ENCODE measurements around the gene DNAJC4. TPM values are rescaled to one million over a fixed set of nuclear protein-coding genes. Genes with fewer than 3 reads are reported as not detected.

The DNAJC4 gene
- total RNA-seq, 2 experiments from 2014 or later, result 14.1 to 42.4 TPM

DNA sequence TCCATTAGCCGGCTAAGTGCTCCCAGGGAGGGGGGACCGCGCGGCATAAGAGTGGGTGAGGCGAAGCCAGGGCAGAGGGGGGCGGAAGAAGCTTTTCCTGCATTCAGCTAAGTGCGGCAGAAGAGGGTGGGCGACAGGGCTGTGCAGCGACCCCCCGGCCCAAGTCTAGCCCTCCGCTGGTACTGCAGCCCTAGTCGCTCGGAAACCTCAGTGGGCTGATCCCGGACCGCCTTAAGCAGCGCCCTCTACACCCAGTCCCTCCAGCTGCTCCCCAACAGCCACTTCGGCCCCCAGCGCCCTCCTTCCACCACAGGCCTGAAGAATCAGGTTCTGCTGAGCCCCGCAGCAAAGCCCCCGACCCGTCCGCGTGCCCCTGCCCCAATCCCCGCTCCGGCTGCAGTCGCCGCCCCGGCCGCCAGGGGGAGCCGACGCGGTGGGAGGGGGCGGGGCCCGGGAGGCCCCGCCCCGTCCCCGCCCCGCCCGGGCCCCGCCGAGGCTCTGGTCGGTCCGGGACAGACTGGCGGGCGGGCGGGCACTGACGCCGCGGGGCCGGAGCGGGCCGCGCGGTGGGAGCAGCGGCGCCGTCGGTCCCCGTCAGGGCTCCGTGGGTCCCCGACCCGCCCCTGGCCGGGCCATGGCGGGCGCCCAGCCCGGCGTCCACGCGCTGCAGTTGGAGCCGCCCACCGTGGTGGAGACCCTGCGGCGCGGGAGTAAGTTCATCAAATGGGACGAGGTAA is 20.8 kb downstream of the DNAJC4 start, which contains the start of gene PLCB3:
TSS of gene PLCB3 (plus strand) at position 515 of the 737 bp plus-strand sequence. CDS start at position 635, 120 bp downstream.
- Histone ChIP-seq H3K9me3 (ENCODE audit: low read length) (no peaks in the 10 kb centered on the region), H3K27ac (ENCODE audit: low read depth, low read length, poor library complexity, severe bottlenecking) (no peak within 1 kb of the TSS)
- DNase-seq (ENCODE audit: low spot score), result peak; percentile 70

GRCh38 chr11:64251753-64252002 is 21.3 kb downstream of the DNAJC4 start:
- CTCF ChIA-PET (ENCODE audit: unreplicated experiment), result interaction anchor here (0.6 to 1.3 kb wide), 2 partner anchors 45 to 66 kb away, joined by 3 read pairs; partner anchors contain the start of gene TRMT112
- no peak for TF ChIP-seq EZH2phosphoT487 (IDR thresholded peaks at IDR 0.05; ENCODE audit: borderline replicate concordance, low read depth, low read length)
- no peak for TF ChIP-seq CTCF (conservative IDR thresholded peaks at IDR 0.05; ENCODE audit: low read length)
- DNase-seq (ENCODE audit: low spot score), result no peak
- no peaks in the 10 kb centered on the region for H3K9me3 ChIP-seq (ENCODE audit: low read length)
- no peaks in the 10 kb centered on the region for H3K9me2 ChIP-seq (ENCODE audit: insufficient read depth, low read length)
- peak overlapping the region; percentile 76 for H3K4me3 ChIP-seq (ENCODE audit: low read depth, low read length, poor library complexity, severe bottlenecking)
- no peaks in the 10 kb centered on the region for H4K20me1 ChIP-seq (ENCODE audit: insufficient read depth, low read length)
- POLR2A ChIA-PET, result no interaction called here
- H2AFZ ChIP-seq (ENCODE audit: low read length), result peak overlapping the region; percentile 54; the same call in 1 of the 2 replicates
- H3K27ac ChIP-seq (ENCODE audit: low read depth, low read length, poor library complexity, severe bottlenecking), result no peak overlapping the region
- H3K4me1 ChIP-seq (ENCODE audit: insufficient read depth, low read length, poor library complexity, severe bottlenecking), result peaks cover 55% of the 10 kb centered on the region
- no TSS peak for BruUV-seq (replicated peaks)
- intact Hi-C loops (cut with micrococcal nuclease; ENCODE audit: unreplicated experiment), result loop anchor here (1.0 kb wide), 1 partner anchor 18 kb away; no protein-coding TSS in a partner anchor
- H3K36me3 ChIP-seq (ENCODE audit: insufficient read depth, low read length), result no peaks in the 10 kb centered on the region
- H3K4me2 ChIP-seq (ENCODE audit: low read length), result peak overlapping the region; percentile 98
- no peaks in the 10 kb centered on the region for H3K79me2 ChIP-seq (ENCODE audit: insufficient read depth, low read depth, low read length)

More for the DNA sequence above, 20.8 kb downstream of the DNAJC4 start, which contains the start of gene PLCB3:
- Histone ChIP-seq H3K4me2 (ENCODE audit: low read length) (peak within 1 kb of the TSS; percentile 98), H2AFZ (ENCODE audit: low read length) (peak within 1 kb of the TSS; percentile 63; the same call in 1 of the 2 replicates), H3K9me2 (ENCODE audit: insufficient read depth, low read length) (no peaks in the 10 kb centered on the region), H3K36me3 (ENCODE audit: insufficient read depth, low read length) (no peaks in the 10 kb centered on the region), H3K4me3 (ENCODE audit: low read depth, low read length, poor library complexity, severe bottlenecking) (peak within 1 kb of the TSS; percentile 76), H3K4me1 (ENCODE audit: insufficient read depth, low read length, poor library complexity, severe bottlenecking) (peaks cover 55% of the 10 kb centered on the region), H4K20me1 (ENCODE audit: insufficient read depth, low read length) (no peaks in the 10 kb centered on the region), H3K79me2 (ENCODE audit: insufficient read depth, low read depth, low read length) (peaks cover 1% of the 10 kb centered on the region; the same call in 1 of the 2 replicates)
- ChIA-PET POLR2A (no interaction called here), CTCF (ENCODE audit: unreplicated experiment) (interaction anchor here (1.4 kb wide), 1 partner anchor 46 kb away, joined by 3 read pairs; no protein-coding TSS in a partner anchor)
- intact Hi-C loops (cut with micrococcal nuclease; ENCODE audit: unreplicated experiment), result loop anchor here (1.0 kb wide), 1 partner anchor 18 kb away; no protein-coding TSS in a partner anchor
- peak; percentile 80 for TF ChIP-seq CTCF (conservative IDR thresholded peaks at IDR 0.05; ENCODE audit: low read length)
- no peak for TF ChIP-seq EZH2phosphoT487 (IDR thresholded peaks at IDR 0.05; ENCODE audit: borderline replicate concordance, low read depth, low read length)
- no TSS peak for BruUV-seq (replicated peaks)
